Measurements from ENCODE around the gene CABP7. TPM values are rescaled to one million over a fixed set of nuclear protein-coding genes. Genes with fewer than 3 reads are reported as not detected.

CABP7 gene
- total RNA-seq (2014; rRNA removed; shearing (Covaris generic); ENCODE audit: low replicate concordance), result not detected in 2 replicates

GRCh38 chr22:29719899-29720645 is at the start of gene CABP7:
Gene CABP7, plus strand, starts transcription at chr22:29720003. Its CDS starts 422 bp downstream, at chr22:29720425.
- Histone ChIP-seq H3K9me2 (replicated peaks; ENCODE audit: insufficient read depth, low read length) (no peaks in the 10 kb centered on the region), H3K4me2 (ENCODE audit: low read depth, low read length, poor library complexity, severe bottlenecking) (no peak within 1 kb of the TSS), H3K9me3 (ENCODE audit: low read length) (no peaks in the 10 kb centered on the region), H3K36me3 (ENCODE audit: insufficient read depth, low read length) (no peaks in the 10 kb centered on the region), H3K27ac (ENCODE audit: low read length) (no peak within 1 kb of the TSS), H4K20me1 (ENCODE audit: insufficient read depth, low read depth, low read length) (peaks cover 10% of the 10 kb centered on the region; the same call in 1 of the 2 replicates), H3K27me3 (ENCODE audit: low read length) (no peaks in the 10 kb centered on the region), H2AFZ (ENCODE audit: low read length) (no peak within 1 kb of the TSS), H3K4me1 (ENCODE audit: low read length) (no peaks in the 10 kb centered on the region), H3K9ac (ENCODE audit: low read length) (no peak within 1 kb of the TSS), H3K4me3 (ENCODE audit: low read length) (no peak within 1 kb of the TSS), H3K79me2 (ENCODE audit: low read length) (no peaks in the 10 kb centered on the region)
- DNase-seq, result no peak

- no peak for DNase-seq
- no peaks in the 10 kb centered on the region for H3K4me1 ChIP-seq (ENCODE audit: low read length)
- H2AFZ ChIP-seq (ENCODE audit: low read length), result no peak overlapping the region
- H3K9me3 ChIP-seq (ENCODE audit: low read length), result no peaks in the 10 kb centered on the region
- H3K27ac ChIP-seq (ENCODE audit: low read length), result no peak overlapping the region
- H3K9me2 ChIP-seq (replicated peaks; ENCODE audit: insufficient read depth, low read length), result no peaks in the 10 kb centered on the region
- H3K27me3 ChIP-seq (ENCODE audit: low read length), result no peaks in the 10 kb centered on the region
- no peaks in the 10 kb centered on the region for H4K20me1 ChIP-seq (ENCODE audit: insufficient read depth, low read depth, low read length)
- no peak overlapping the region for H3K9ac ChIP-seq (ENCODE audit: low read length)
- no peak overlapping the region for H3K4me2 ChIP-seq (ENCODE audit: low read depth, low read length, poor library complexity, severe bottlenecking)
- H3K36me3 ChIP-seq (ENCODE audit: insufficient read depth, low read length), result peaks cover 8% of the 10 kb centered on the region
- no peak overlapping the region for H3K4me3 ChIP-seq (ENCODE audit: low read length)
- H3K79me2 ChIP-seq (ENCODE audit: low read length), result no peaks in the 10 kb centered on the region
Measured at GRCh38 chr22:29670626-29671025, 49.2 kb upstream of the CABP7 start.

GRCh38 chr22:29673361-29674066 is 46.3 kb upstream of the CABP7 start:
- H3K9me3 ChIP-seq (ENCODE audit: low read length), result no peaks in the 10 kb centered on the region
- H2AFZ ChIP-seq (ENCODE audit: low read length), result no peak overlapping the region
- no peaks in the 10 kb centered on the region for H4K20me1 ChIP-seq (ENCODE audit: insufficient read depth, low read depth, low read length)
- no peak for DNase-seq
- peaks cover 9% of the 10 kb centered on the region for H3K36me3 ChIP-seq (ENCODE audit: insufficient read depth, low read length)
- no peaks in the 10 kb centered on the region for H3K27me3 ChIP-seq (ENCODE audit: low read length)
- no peak overlapping the region for H3K4me2 ChIP-seq (ENCODE audit: low read depth, low read length, poor library complexity, severe bottlenecking)
- no peak overlapping the region for H3K27ac ChIP-seq (ENCODE audit: low read length)
- H3K79me2 ChIP-seq (ENCODE audit: low read length), result no peaks in the 10 kb centered on the region
- H3K9ac ChIP-seq (ENCODE audit: low read length), result no peak overlapping the region
- no peaks in the 10 kb centered on the region for H3K4me1 ChIP-seq (ENCODE audit: low read length)
- no peaks in the 10 kb centered on the region for H3K9me2 ChIP-seq (replicated peaks; ENCODE audit: insufficient read depth, low read length)
- H3K4me3 ChIP-seq (ENCODE audit: low read length), result no peak overlapping the region

- no peaks in the 10 kb centered on the region for H3K9me3 ChIP-seq (ENCODE audit: low read length)
- DNase-seq, result no peak
- H3K36me3 ChIP-seq (ENCODE audit: insufficient read depth, low read length), result peaks cover 9% of the 10 kb centered on the region
- H3K79me2 ChIP-seq (ENCODE audit: low read length), result no peaks in the 10 kb centered on the region
- H3K4me3 ChIP-seq (ENCODE audit: low read length), result no peak overlapping the region
- no peaks in the 10 kb centered on the region for H4K20me1 ChIP-seq (ENCODE audit: insufficient read depth, low read depth, low read length)
- H3K4me2 ChIP-seq (ENCODE audit: low read depth, low read length, poor library complexity, severe bottlenecking), result no peak overlapping the region
- H3K9me2 ChIP-seq (replicated peaks; ENCODE audit: insufficient read depth, low read length), result no peaks in the 10 kb centered on the region
- no peak overlapping the region for H3K9ac ChIP-seq (ENCODE audit: low read length)
- no peaks in the 10 kb centered on the region for H3K4me1 ChIP-seq (ENCODE audit: low read length)
- H3K27ac ChIP-seq (ENCODE audit: low read length), result no peak overlapping the region
- H3K27me3 ChIP-seq (ENCODE audit: low read length), result no peaks in the 10 kb centered on the region
- no peak overlapping the region for H2AFZ ChIP-seq (ENCODE audit: low read length)
Measured at GRCh38 chr22:29674121-29674520, 45.7 kb upstream of the CABP7 start.

GRCh38 chr22:29679316-29679715 is 40.5 kb upstream of the CABP7 start:
- no peak overlapping the region for H3K9ac ChIP-seq (ENCODE audit: low read length)
- no peaks in the 10 kb centered on the region for H4K20me1 ChIP-seq (ENCODE audit: insufficient read depth, low read depth, low read length)
- no peak for DNase-seq
- H3K27ac ChIP-seq (ENCODE audit: low read length), result no peak overlapping the region
- no peaks in the 10 kb centered on the region for H3K9me2 ChIP-seq (replicated peaks; ENCODE audit: insufficient read depth, low read length)
- no peaks in the 10 kb centered on the region for H3K9me3 ChIP-seq (ENCODE audit: low read length)
- H2AFZ ChIP-seq (ENCODE audit: low read length), result no peak overlapping the region
- H3K27me3 ChIP-seq (ENCODE audit: low read length), result no peaks in the 10 kb centered on the region
- H3K36me3 ChIP-seq (ENCODE audit: insufficient read depth, low read length), result peaks cover 15% of the 10 kb centered on the region
- peaks cover 9% of the 10 kb centered on the region for H3K4me1 ChIP-seq (ENCODE audit: low read length)
- no peak overlapping the region for H3K4me2 ChIP-seq (ENCODE audit: low read depth, low read length, poor library complexity, severe bottlenecking)
- H3K79me2 ChIP-seq (ENCODE audit: low read length), result no peaks in the 10 kb centered on the region
- H3K4me3 ChIP-seq (ENCODE audit: low read length), result no peak overlapping the region

GRCh38 chr22:29683536-29683935 is 36.3 kb upstream of the CABP7 start:
- no peak overlapping the region for H3K4me2 ChIP-seq (ENCODE audit: low read depth, low read length, poor library complexity, severe bottlenecking)
- H3K4me1 ChIP-seq (ENCODE audit: low read length), result peaks cover 27% of the 10 kb centered on the region
- no peak overlapping the region for H3K4me3 ChIP-seq (ENCODE audit: low read length)
- no peak overlapping the region for H3K27ac ChIP-seq (ENCODE audit: low read length)
- H3K9ac ChIP-seq (ENCODE audit: low read length), result no peak overlapping the region
- H3K9me2 ChIP-seq (replicated peaks; ENCODE audit: insufficient read depth, low read length), result no peaks in the 10 kb centered on the region
- H2AFZ ChIP-seq (ENCODE audit: low read length), result no peak overlapping the region
- peaks cover 6% of the 10 kb centered on the region; the same call in 1 of the 2 replicates for H3K36me3 ChIP-seq (ENCODE audit: insufficient read depth, low read length)
- no peak for DNase-seq
- no peaks in the 10 kb centered on the region for H3K9me3 ChIP-seq (ENCODE audit: low read length)
- H3K27me3 ChIP-seq (ENCODE audit: low read length), result no peaks in the 10 kb centered on the region
- H4K20me1 ChIP-seq (ENCODE audit: insufficient read depth, low read depth, low read length), result no peaks in the 10 kb centered on the region
- H3K79me2 ChIP-seq (ENCODE audit: low read length), result no peaks in the 10 kb centered on the region

- no peak for DNase-seq
- peaks cover 6% of the 10 kb centered on the region; the same call in 1 of the 2 replicates for H3K36me3 ChIP-seq (ENCODE audit: insufficient read depth, low read length)
- H3K79me2 ChIP-seq (ENCODE audit: low read length), result no peaks in the 10 kb centered on the region
- no peak overlapping the region for H3K27ac ChIP-seq (ENCODE audit: low read length)
- H3K4me3 ChIP-seq (ENCODE audit: low read length), result no peak overlapping the region
- no peaks in the 10 kb centered on the region for H3K9me3 ChIP-seq (ENCODE audit: low read length)
- H3K27me3 ChIP-seq (ENCODE audit: low read length), result no peaks in the 10 kb centered on the region
- H3K4me1 ChIP-seq (ENCODE audit: low read length), result peaks cover 32% of the 10 kb centered on the region
- no peak overlapping the region for H3K9ac ChIP-seq (ENCODE audit: low read length)
- H4K20me1 ChIP-seq (ENCODE audit: insufficient read depth, low read depth, low read length), result no peaks in the 10 kb centered on the region
- H3K4me2 ChIP-seq (ENCODE audit: low read depth, low read length, poor library complexity, severe bottlenecking), result no peak overlapping the region
- no peak overlapping the region for H2AFZ ChIP-seq (ENCODE audit: low read length)
- H3K9me2 ChIP-seq (replicated peaks; ENCODE audit: insufficient read depth, low read length), result no peaks in the 10 kb centered on the region
Measured at GRCh38 chr22:29684244-29684643, 35.6 kb upstream of the CABP7 start.

GRCh38 chr22:29689206-29689879 is 30.5 kb upstream of the CABP7 start:
- Histone ChIP-seq H3K36me3 (ENCODE audit: insufficient read depth, low read length) (no peaks in the 10 kb centered on the region), H4K20me1 (ENCODE audit: insufficient read depth, low read depth, low read length) (no peaks in the 10 kb centered on the region; the same call in 1 of the 2 replicates), H3K9ac (ENCODE audit: low read length) (no peak overlapping the region), H3K9me3 (ENCODE audit: low read length) (no peaks in the 10 kb centered on the region), H2AFZ (ENCODE audit: low read length) (no peak overlapping the region), H3K4me2 (ENCODE audit: low read depth, low read length, poor library complexity, severe bottlenecking) (no peak overlapping the region), H3K27me3 (ENCODE audit: low read length) (no peaks in the 10 kb centered on the region), H3K9me2 (replicated peaks; ENCODE audit: insufficient read depth, low read length) (no peaks in the 10 kb centered on the region), H3K27ac (ENCODE audit: low read length) (no peak overlapping the region), H3K79me2 (ENCODE audit: low read length) (no peaks in the 10 kb centered on the region), H3K4me3 (ENCODE audit: low read length) (no peak overlapping the region), H3K4me1 (ENCODE audit: low read length) (peaks cover 27% of the 10 kb centered on the region)
- DNase-seq, result no peak
